Neural progenitor cell (in vitro differentiated cells): ENCODE results near the gene KDM4E.

Experiments
- EZH2 ChIP-seq: fragments of 200-600 bp; sonication (generic); IDR thresholded peaks from 2 replicates; pipeline ENCODE4 v1.6.1; 2017; ENCODE audit warnings: antibody characterized with exemption, mild to moderate bottlenecking, moderate library complexity
- TF ChIP-seq, protein P1 (sequence below): fragments of 200-600 bp; sonication (generic); IDR thresholded peaks from 2 replicates; pipeline ENCODE4 v1.5.1; 2017; ENCODE audit warnings: antibody characterized with exemption, mild to moderate bottlenecking

GRCh38 chr11:95076416-95076815 is 51.4 kb downstream of the KDM4E start:
- TF ChIP-seq, protein P1, sequence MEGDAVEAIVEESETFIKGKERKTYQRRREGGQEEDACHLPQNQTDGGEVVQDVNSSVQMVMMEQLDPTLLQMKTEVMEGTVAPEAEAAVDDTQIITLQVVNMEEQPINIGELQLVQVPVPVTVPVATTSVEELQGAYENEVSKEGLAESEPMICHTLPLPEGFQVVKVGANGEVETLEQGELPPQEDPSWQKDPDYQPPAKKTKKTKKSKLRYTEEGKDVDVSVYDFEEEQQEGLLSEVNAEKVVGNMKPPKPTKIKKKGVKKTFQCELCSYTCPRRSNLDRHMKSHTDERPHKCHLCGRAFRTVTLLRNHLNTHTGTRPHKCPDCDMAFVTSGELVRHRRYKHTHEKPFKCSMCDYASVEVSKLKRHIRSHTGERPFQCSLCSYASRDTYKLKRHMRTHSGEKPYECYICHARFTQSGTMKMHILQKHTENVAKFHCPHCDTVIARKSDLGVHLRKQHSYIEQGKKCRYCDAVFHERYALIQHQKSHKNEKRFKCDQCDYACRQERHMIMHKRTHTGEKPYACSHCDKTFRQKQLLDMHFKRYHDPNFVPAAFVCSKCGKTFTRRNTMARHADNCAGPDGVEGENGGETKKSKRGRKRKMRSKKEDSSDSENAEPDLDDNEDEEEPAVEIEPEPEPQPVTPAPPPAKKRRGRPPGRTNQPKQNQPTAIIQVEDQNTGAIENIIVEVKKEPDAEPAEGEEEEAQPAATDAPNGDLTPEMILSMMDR: no peak
- TF ChIP-seq EZH2: no peak
